ACHN (cell line): ENCODE data around the gene ING1.

Source experiments
- DNase-seq: peaks from one replicate; pipeline ENCODE4 v3.0.0-alpha.2; 2015
- in situ Hi-C: cut with HindIII; loops from 2 replicates; pipeline ENCODE4 v1.10.0; 2017; ENCODE audit warnings: low sequenced_read_pairs, low pct_ligation_motif_present, low pct_unique_long_range_greater_than_20kb

ING1 gene

GRCh38 chr13:110758195-110758805 is 44.8 kb downstream of the ING1 start:
- no peak for DNase-seq
- in situ Hi-C loops, result no loop called here

- DNase-seq, result no peak
- in situ Hi-C loops, result no loop called here
Observed at GRCh38 chr13:110759710-110760109, 46.2 kb downstream of the ING1 start.

GRCh38 chr13:110760611-110761010 is 47.1 kb downstream of the ING1 start:
- no peak for DNase-seq
- in situ Hi-C loops, result no loop called here

- DNase-seq, result no peak
- in situ Hi-C loops, result no loop called here
Observed at GRCh38 chr13:110766671-110767430, 53.4 kb downstream of the ING1 start.

- in situ Hi-C loops, result no loop called here
- no peak for DNase-seq
Observed at GRCh38 chr13:110767476-110767875, 54.0 kb downstream of the ING1 start.

GRCh38 chr13:110769097-110769496 is 55.6 kb downstream of the ING1 start:
- in situ Hi-C loops, result no loop called here
- no peak for DNase-seq

- in situ Hi-C loops, result no loop called here
Observed at GRCh38 chr13:110770678-110771077, 57.2 kb downstream of the ING1 start.

GRCh38 chr13:110771194-110771593 is 57.7 kb downstream of the ING1 start:
- DNase-seq, result no peak
- in situ Hi-C loops, result no loop called here

More at GRCh38 chr13:110770678-110771077, 57.2 kb downstream of the ING1 start:
- DNase-seq, result no peak

- in situ Hi-C loops, result no loop called here
- DNase-seq, result no peak
Observed at GRCh38 chr13:110772091-110772984, 58.8 kb downstream of the ING1 start.
